ENCODE data around the gene GLT6D1. TPM values are rescaled to one million over a fixed set of nuclear protein-coding genes. Genes with fewer than 3 reads are reported as not detected.

Gene GLT6D1
- total RNA-seq, 2 experiments from 2014 or later = not detected

- no peak overlapping the region for H2AFZ ChIP-seq (ENCODE audit: low read length)
- POLR2A ChIA-PET = no interaction called here
Observed at GRCh38 chr9:135663451-135663770, 24.1 kb upstream of the GLT6D1 start.

GRCh38 chr9:135662758-135663450 lies 23.6 kb upstream of the GLT6D1 start, which contains the start of gene LCN9:
LCN9 (plus strand) TSS chr9:135663309; CDS start chr9:135663322, 13 bp downstream.
- no peak within 1 kb of the TSS for H2AFZ ChIP-seq (ENCODE audit: low read length)
- TF ChIP-seq EZH2phosphoT487 (IDR thresholded peaks at IDR 0.05; ENCODE audit: borderline replicate concordance, low read depth, low read length) (no peak), CTCF (conservative IDR thresholded peaks at IDR 0.05; ENCODE audit: low read length) (no peak)
- H3K27ac ChIP-seq (ENCODE audit: low read depth, low read length, poor library complexity, severe bottlenecking) = no peak within 1 kb of the TSS
- POLR2A ChIA-PET = no interaction called here
- no peak within 1 kb of the TSS for H3K4me3 ChIP-seq (ENCODE audit: low read depth, low read length, poor library complexity, severe bottlenecking)
- H3K4me2 ChIP-seq (ENCODE audit: low read length) = no peak within 1 kb of the TSS
- CTCF ChIA-PET (ENCODE audit: unreplicated experiment) = no interaction called here
- H3K9me3 ChIP-seq (ENCODE audit: low read length) = no peaks in the 10 kb centered on the region
- intact Hi-C loops (cut with micrococcal nuclease; ENCODE audit: unreplicated experiment) = no loop called here
- H3K36me3 ChIP-seq (ENCODE audit: insufficient read depth, low read length) = no peaks in the 10 kb centered on the region
- H3K79me2 ChIP-seq (ENCODE audit: insufficient read depth, low read depth, low read length) = no peaks in the 10 kb centered on the region
- no peak for DNase-seq (ENCODE audit: low spot score)
- no peaks in the 10 kb centered on the region for H4K20me1 ChIP-seq (ENCODE audit: insufficient read depth, low read length)
- no TSS peak for BruUV-seq (replicated peaks)
- no peaks in the 10 kb centered on the region for H3K4me1 ChIP-seq (ENCODE audit: insufficient read depth, low read length, poor library complexity, severe bottlenecking)
- no peaks in the 10 kb centered on the region for H3K9me2 ChIP-seq (ENCODE audit: insufficient read depth, low read length)

More at GRCh38 chr9:135663451-135663770, 24.1 kb upstream of the GLT6D1 start:
- Histone ChIP-seq H3K79me2 (ENCODE audit: insufficient read depth, low read depth, low read length) (no peaks in the 10 kb centered on the region), H4K20me1 (ENCODE audit: insufficient read depth, low read length) (no peaks in the 10 kb centered on the region), H3K9me3 (ENCODE audit: low read length) (no peaks in the 10 kb centered on the region), H3K27ac (ENCODE audit: low read depth, low read length, poor library complexity, severe bottlenecking) (no peak overlapping the region), H3K9me2 (ENCODE audit: insufficient read depth, low read length) (no peaks in the 10 kb centered on the region), H3K4me2 (ENCODE audit: low read length) (no peak overlapping the region), H3K4me3 (ENCODE audit: low read depth, low read length, poor library complexity, severe bottlenecking) (no peak overlapping the region), H3K4me1 (ENCODE audit: insufficient read depth, low read length, poor library complexity, severe bottlenecking) (no peaks in the 10 kb centered on the region), H3K36me3 (ENCODE audit: insufficient read depth, low read length) (no peaks in the 10 kb centered on the region)
- CTCF ChIA-PET (ENCODE audit: unreplicated experiment) = no interaction called here
- intact Hi-C loops (cut with micrococcal nuclease; ENCODE audit: unreplicated experiment) = no loop called here
- TF ChIP-seq EZH2phosphoT487 (IDR thresholded peaks at IDR 0.05; ENCODE audit: borderline replicate concordance, low read depth, low read length) (no peak), CTCF (conservative IDR thresholded peaks at IDR 0.05; ENCODE audit: low read length) (no peak)
- no peak for DNase-seq (ENCODE audit: low spot score)
- BruUV-seq (replicated peaks) = no TSS peak

GRCh38 chr9:135661816-135662560 lies 22.6 kb upstream of the GLT6D1 start:
- TF ChIP-seq CTCF (conservative IDR thresholded peaks at IDR 0.05; ENCODE audit: low read length) (no peak), EZH2phosphoT487 (IDR thresholded peaks at IDR 0.05; ENCODE audit: borderline replicate concordance, low read depth, low read length) (no peak)
- no TSS peak for BruUV-seq (replicated peaks)
- no peak for DNase-seq (ENCODE audit: low spot score)
- intact Hi-C loops (cut with micrococcal nuclease; ENCODE audit: unreplicated experiment) = no loop called here
- POLR2A ChIA-PET = no interaction called here
- Histone ChIP-seq H3K9me3 (ENCODE audit: low read length) (no peaks in the 10 kb centered on the region), H2AFZ (ENCODE audit: low read length) (no peak overlapping the region), H3K27ac (ENCODE audit: low read depth, low read length, poor library complexity, severe bottlenecking) (no peak overlapping the region), H3K4me1 (ENCODE audit: insufficient read depth, low read length, poor library complexity, severe bottlenecking) (no peaks in the 10 kb centered on the region), H3K79me2 (ENCODE audit: insufficient read depth, low read depth, low read length) (no peaks in the 10 kb centered on the region), H3K36me3 (ENCODE audit: insufficient read depth, low read length) (no peaks in the 10 kb centered on the region), H3K4me2 (ENCODE audit: low read length) (no peak overlapping the region), H3K4me3 (ENCODE audit: low read depth, low read length, poor library complexity, severe bottlenecking) (no peak overlapping the region), H4K20me1 (ENCODE audit: insufficient read depth, low read length) (no peaks in the 10 kb centered on the region), H3K9me2 (ENCODE audit: insufficient read depth, low read length) (no peaks in the 10 kb centered on the region)
- CTCF ChIA-PET (ENCODE audit: unreplicated experiment) = no interaction called here

Data from OCI-LY7 (cell line).